NCI-H2196 treated with DMSO at 0.1 percent for 48 hours (cell line): ENCODE results near the gene VASH1.

Experiments used
- DNase-seq: peaks from one replicate; lab custom pipeline; 2025; ENCODE audit not compliant: unreplicated experiment; lab: John Stamatoyannopoulos, UW

Gene VASH1

DNA sequence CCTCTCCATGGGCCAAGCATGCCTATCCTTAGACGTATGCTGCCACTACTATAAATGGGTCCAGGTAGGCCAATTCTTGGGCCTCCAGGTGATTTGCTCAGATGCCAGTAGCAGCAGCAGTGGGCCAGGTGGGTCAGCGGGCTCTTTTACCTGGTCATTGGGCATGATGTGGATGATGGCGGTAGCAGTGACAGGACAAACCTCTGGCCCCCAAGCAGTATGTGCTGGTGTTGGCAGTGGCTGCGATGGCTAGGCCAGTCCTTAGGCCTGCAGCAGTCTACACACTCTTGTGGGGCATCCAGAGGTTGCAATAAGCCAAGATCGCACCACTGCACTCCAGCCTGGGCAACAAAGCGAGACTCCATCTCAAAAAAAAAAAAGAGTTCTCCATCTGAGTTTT, 19.1 kb upstream of the VASH1 start:
- DNase-seq: no peak

DNA sequence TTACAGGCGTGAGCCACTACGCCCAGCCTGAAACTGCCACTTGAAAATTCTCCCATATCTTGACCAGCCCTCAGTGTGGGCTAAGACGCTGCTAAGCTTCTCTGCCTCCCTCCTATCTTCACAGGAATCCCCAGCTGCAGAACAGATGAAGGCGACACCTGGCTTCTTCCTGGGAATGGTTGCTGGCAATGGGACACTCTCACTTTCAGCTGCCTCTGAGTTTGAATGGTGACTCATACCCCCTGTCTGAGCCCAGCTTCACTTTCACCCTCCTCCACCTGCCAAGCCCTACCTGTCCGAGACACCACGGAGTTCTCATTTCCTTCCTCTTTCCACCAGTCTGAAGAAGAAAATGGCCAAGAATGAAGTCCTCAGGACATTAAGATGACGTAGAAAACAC, 18.3 kb upstream of the VASH1 start:
- no peak for DNase-seq

DNA sequence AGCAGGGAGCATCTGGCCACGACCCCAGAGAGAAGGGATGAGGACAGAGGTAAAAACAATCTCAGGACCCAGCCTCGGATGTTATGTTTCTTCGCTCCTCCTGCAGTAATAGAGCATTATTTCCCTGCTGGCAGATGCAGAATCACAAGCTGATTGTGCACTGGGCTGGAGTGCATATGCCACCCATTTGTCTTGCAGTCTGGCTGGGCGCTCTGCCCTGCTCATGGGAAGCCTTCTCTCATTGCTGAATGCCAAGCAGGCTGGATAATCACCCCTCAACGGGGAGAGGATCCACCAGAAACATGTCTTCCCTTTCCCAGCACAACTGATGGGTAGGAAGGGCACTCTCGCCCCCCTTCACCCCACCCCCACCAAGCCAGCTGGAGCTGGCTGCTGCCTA, 8.5 kb upstream of the VASH1 start:
- no peak for DNase-seq

DNA sequence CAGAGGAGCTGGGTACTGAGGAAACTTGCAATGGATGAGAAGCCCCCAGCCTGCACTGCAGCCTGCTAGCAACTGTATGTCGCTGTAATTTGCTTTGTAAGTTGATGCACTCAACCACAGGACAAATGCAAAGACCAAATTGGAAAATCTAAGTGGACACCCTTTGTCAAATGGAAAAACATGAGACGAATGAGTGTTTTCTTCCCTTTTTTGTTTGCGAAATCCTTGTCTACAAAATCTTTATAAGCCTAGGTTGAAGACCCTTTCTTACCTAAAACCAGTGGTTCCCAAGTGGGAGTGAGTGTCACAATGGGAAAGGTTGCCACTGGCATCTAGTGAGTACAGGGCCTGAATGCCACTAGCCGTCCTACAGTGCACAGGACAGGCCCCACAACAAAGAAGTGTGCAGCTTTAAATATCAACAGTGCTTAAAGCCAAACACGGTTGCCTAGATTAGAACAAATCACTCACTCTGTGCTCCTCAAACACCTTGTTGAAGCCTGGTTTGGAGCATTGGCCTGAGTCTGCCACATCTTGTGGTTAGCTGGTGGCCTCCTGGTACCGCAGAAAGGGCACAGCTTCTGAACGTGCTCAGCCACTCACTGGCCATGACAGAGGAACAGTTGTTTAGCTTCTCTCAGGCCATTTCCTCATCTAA, 7.6 kb upstream of the VASH1 start:
- DNase-seq: no peak

DNA sequence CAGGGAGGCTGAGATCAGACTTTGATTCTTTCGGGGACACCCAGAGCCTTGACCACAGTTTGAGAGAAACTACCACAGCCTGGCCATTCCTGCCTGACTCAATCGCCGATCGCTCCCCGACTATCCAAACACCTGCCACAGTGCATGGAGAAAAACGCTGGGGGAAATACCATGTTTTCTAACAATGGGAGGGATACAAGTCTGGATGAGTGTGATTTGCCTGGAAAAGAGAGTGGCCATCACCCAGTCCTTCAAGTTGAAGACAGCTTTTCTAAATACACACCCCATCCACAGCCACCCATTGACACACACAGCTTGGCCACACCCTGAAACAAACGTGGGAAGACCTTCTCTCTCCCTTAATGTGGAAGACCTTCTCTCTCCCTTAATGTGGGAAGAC, 6.7 kb upstream of the VASH1 start:
- DNase-seq: no peak

DNA sequence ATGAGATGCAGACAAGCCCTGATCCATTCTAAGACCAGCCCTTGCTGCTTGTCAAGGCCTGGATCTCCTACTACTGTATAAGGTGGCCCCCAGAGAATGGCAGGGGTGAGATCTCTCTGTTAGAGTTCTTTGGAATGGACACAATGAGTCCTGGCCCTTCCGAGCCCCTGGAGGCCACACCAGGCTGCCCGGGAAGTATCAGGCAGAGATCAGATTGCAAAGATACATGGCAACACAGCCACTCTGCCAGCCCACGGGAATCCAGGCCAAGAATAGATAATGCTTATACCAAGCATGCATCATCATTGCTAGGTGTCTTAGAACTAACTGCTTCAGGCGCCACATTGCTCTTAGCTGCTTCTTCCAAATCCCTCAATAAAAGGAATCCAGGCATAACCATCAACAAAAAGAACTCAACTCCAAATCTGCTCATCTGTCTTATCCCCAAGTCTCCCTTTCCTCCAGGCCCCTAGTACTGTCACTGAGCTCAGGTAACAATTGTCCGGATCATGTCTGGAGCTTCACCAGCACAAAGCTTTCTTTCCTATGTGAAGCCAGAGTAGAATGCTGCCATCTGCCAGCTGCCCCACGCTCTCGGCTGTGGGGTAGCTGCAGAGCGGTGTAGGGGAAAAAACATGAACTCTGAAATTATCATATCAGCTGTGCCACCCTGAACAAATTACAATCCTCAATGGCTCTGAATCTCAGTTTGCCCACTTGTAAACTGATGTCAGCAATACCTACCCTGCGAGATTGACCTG, 5.5 kb upstream of the VASH1 start:
- DNase-seq: no peak

DNA sequence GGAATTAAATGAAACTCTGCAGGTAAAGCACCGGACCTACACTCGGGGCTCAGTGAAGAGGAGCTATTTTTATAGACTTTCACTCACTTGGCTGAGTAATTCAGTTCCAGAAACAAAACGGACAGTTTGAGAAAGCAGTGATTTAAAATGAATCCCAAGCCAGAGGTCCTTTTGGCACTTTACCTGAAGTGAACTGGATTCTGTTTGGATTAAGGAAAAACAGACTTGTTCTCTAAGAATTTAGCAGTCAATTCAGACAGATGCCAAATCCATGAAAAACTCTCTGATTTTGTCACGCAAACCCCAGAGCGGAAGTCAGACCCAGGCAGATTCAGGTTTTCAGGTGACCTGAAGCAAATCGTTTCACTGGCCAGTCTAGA, 4.9 kb upstream of the VASH1 start:
- DNase-seq: no peak

DNA sequence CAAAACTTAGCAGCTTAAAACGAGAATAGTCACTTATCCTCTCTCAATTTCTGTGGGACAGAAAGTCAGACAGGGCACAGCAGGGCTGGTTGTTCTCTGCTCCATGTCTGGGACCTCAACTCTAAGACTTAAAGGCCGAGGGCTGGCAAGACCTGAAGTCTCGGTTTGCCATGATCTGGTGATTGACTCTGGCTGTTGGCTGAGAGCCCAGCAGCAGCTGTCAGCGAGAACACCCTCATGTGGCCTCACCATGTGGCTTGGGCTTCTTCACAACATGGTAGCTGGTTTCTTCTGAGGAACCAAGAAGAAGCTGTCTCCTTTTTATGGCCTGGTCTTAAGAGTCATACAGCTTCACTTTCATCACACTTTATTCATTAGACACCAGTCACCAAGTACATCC, 1.7 kb upstream of the VASH1 start:
- DNase-seq: no peak

DNA sequence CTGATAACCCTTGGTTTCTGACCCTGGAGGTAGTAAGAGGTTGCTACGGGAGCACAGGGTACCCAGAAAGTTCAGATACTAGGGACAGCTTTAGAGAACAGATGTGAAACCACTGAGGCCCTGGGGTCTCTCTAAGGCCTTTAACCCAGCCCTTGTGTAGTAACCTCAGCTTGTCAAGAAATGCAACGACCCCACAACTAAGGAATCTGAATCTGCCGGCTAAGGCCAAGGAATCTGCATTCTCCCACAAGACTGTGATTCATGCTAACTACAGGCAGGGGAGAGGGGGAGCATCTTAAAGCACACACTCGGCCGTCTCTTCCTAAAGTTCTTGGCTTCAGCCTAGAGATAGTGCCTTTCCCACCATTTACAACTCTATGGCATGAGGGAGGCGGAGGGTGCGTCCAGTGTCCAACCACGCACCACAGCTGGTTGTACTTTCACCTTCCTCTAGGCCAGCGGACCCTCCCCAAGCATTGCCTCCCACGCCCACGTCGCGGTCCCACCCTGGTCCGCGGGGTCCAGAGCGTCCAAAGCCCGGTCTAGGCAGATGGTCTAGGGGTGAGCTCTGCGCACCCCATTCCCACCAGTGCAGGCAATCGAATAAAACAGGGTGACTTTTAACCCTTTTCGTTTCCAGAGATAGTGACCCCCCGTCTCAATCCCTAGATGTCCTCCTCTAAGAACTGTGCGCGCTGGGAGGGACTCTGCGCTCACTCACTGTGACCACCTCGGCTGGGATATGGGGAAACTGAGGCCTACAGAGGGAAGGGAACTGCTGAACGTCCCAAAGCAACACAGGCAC, 735 bp upstream of the VASH1 start:
- no peak for DNase-seq

DNA sequence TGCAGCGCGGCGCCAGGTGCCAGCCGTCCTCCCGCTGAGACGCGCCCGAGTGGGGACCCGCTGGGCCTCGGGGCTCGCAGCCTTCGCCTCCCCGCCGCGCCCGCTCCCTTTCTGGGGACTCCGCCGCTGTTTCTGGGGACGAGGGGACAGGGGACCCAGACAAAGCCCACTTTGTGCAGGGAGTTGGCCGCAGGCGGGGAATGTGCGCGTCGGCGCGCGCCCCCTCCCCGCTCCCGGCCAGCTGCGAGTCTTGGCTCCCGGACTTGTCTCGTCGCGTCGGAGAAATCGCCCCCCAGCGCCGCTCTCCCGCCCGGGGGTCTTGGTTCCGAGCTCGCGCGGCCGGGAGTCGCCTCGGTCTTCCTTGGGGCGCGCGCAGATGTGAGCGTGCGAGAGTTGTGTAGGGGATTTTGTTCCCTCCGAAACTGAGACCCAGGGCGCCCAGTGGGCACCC, 717 bp downstream of the VASH1 start:
- DNase-seq: no peak

DNA sequence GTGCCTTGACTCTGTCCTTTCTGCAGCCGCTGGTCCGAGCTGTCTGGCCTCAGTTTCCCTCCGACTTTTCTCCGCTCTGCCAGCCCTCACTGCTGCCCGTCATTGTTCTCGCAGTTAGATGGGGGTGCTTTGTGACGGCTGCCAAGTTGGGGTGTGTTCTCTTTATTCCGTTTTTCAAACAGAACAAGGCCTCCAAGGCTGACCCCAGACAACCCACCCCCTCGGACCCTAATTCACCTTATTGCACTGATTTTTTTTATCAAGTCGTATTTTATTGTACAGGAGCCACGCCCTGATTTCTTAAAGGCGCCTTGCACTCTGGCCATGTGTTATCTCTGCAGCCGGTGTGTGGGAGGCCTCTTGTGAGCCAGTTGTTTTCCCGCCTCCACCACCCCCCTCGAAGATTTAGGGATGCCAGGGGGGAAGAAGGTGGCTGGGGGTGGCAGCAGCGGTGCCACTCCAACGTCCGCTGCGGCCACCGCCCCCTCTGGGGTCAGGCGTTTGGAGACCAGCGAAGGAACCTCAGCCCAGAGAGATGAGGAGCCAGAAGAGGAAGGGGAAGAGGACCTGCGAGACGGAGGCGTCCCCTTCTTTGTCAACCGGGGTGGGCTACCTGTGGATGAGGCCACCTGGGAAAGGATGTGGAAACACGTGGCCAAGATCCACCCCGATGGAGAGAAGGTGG, 1.3 kb downstream of the VASH1 start:
- no peak for DNase-seq

DNA sequence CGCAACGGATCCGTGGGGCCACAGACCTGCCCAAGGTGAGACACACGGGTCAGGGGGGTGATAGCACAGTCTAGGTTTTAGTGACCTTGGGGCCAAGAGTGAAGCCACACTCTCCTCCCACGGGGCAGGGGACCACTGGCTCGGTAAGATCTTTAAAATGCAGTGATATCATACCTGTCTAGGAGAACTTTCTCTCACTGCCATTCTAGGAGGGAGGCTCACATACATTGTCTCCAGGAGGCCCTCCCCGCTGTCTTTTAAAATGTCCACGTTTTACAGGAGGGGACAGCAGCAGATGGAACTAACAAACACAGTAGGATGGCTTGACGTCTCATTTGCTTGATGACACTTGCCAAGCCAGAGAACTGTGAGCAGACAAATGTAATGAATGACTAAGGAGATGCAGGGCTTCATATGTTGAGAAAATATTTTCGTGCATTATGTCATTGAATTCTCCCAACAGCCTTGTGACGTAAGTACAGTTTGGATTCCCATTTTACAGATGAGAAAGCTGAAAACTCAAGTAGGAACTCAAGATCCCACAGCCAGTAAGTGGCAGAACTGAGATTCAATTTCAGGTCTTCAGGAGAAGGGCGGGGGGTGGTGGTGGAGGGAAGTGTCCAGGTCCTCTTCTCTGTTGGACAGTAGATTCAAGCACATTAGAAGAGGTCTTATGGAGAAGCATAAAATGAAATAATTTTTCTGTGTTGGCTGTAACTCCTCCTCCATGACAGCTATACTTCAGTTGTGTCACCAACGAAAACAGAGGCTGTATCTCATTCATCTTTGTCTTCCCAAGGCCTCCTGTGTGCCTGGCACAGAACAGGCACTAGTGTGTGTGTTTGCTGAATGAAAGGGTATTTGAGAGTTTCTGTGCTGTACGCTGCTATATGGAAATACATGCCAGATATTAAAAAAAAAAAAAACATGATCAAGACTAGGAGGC, 2.1 kb downstream of the VASH1 start:
- DNase-seq: no peak

DNA sequence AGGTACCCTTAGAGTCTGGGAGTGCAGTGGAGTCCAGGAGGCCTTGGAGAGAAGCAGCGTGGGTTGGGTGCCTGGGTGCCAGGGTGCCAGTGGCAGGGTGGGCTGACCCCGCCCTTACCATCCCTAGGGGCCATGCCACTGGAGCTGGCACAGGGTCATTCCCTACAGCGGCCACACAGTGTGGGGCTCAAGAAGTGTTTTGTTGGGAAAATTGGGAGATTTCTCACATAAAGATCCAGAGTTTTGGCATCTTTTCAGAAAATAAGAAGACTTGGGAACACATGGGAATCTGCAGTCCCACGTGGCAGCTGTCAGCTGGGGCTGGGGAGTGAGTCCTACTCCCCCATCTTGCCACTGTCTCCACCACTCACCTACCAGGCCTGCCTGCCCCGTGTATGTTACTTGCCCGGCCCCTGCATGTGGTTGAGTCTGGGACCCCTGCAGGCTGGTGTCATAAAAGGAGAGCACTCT, 4.2 kb downstream of the VASH1 start:
- DNase-seq: no peak

DNA sequence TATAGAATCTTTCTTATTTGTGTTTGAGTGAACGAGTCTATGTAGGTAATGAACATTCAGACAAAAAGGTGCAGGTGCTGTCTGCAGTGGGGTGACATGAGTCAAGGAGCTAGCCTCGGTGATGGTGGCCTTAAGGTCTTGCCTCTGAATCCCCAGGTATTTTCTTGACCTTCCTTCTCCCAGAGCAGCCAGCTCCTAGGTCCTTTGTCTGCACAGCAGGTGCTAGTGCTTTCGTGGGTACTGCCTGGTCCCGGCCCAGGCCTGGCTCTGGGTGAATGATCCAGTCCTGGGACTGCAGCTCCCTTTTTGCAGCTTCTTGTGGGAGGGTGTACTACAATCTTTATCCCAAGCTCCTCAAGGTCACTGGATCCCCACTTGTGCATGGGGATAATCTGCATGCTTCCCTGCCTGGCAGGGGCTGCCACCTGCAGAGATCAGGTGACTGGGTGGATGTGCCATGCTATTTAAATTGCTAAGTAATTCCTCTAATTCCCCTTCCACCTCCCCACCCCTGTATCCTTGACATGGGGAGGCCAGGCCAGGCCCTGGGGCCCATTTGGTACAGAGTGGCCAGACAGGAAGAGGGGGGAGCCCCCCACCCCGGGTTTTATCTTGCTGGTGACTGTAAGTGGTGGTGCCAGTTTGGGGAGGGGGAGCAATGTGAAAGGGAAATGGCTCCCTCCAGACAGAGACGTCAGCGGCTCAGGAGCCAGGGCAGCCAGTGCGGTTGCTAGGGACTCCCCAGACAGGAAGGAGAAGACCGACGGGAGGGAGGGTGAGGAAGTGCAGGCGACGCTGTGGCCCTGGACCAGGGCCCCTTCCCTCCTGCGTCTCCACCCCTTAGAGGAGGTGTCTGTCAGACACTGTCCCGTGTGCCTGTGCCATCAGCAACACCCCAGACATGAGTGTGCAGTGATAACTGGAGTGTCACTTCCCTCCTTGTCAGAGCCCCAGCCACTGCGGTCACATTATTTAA, 6.7 kb downstream of the VASH1 start:
- DNase-seq: no peak

DNA sequence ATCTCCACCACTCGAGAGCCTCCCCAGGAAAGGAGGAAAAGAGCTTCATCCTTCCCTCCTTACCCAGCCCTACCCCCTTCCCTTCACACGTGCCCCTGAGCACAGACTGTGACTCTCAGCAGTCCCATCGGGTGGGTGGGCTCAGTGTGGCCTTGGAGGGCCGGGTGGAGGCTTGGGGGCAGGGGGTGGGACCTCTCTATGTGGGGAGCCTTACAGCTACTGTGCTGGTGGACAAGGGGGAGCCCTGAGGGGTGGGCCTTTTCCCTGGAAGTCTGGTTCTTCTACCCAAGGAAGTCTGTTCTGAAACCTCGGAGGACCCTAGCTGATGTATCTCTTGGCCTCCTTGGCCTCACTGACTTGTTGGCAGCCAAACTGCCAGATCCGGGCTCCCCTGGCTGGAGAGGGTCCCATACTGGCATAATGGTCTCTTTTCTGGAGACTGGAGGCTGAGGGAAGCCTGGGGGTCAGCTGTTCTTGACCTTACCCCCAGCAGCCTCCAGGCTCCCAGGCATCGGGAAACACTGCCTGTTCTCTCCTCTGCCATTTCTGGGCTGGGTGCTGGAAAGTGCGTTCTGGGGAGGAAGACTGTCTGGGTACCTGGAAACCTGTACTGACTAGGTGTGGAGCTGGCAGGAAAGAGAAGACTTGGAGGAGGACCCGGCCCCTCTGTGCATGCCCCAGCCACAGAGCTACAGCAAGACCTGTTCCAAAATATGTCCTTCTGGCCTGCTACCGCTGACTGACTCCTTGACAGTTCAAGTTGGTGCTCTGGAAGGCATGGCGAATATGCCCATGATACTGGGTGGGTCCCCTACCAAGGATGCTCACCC, 7.6 kb downstream of the VASH1 start:
- DNase-seq: no peak

DNA sequence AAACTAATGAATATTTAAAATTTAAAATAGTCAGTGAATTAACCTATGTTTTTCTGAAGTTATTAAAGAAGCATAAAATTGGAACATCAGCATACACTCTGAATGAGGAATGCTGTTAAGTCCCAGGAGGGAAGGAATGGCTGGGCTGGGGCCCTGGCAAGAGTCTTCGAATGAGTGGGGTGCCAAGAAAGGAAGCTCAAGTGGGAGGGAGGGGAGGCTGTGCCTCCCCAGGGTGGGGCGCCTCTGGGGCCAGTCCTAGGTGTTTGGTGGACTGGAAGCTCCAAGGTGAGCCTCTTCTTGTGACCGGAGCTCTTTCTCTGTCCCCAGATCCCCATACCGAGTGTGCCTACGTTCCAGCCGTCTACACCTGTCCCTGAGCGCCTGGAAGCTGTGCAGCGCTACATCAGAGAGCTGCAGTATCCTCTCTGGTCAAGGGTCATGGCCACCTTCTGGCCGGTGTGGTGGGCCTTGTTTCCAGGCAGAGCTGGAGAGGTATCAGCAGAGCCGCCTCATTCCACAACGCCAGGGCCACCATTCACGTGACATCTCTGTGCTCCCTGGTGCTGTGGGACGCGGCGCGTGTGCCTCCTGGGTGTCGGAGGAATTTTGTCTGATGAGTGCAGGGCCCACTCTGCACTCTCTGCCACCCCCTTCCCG, 8.5 kb downstream of the VASH1 start:
- no peak for DNase-seq

DNA sequence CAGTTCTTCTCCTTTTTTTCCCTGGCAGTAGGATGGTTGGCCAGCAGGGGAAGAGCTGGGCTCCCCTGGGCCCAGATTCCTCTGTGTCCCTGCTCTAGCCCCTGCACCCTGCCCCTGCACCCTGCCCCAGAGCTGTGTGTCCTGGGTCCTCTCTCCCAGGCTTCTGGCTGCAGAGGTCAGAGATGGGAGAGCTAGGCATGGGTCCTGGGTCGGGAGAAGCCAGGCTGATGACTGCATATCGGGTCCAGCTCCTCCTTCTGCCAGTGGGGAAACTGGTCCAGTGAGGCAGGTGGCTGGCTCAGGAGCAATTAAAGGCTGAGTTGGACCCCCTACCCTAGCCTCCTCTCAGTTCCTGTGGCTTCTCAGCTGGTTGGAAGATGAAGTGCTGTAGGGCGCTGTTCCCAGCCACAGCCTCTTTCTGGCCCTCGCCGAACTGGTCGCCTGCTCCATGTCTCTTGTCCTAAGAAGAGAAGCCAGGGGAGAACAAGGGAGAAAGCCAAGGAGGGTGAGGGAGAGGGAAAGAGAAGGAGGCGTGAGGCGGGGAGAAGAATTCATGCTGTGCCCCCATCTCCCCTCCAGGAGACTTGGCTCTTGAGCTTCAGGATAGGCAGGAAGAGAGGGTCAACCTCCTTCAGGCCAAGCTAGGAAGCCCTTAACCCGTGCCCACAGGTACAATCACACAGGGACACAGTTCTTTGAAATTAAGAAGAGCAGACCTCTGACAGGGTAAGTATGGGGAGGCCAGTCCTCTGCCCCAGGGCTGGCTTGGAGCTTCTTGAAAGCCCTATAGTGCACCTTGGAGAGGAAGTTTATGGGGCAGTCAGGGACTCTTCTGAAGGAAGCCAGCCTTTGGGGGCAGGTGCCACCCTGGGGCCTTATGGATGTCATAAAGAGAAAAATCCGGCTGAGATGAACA, 9.5 kb downstream of the VASH1 start:
- DNase-seq: no peak
